Sciatic nerve (tissue), 2 donors: ENCODE measurements around the gene ONECUT2. TPM values are rescaled to one million over a fixed set of nuclear protein-coding genes. Genes with fewer than 3 reads are reported as not detected.
"Not testable (repeated sequence)": the region's sequence is repeated elsewhere in the genome, so short reads cannot be mapped to it uniquely, and the experiment has no call there.

Experiments
- ATAC-seq: fragments of 200-7000 bp; cut with Tn5 transposase; one replicate; pipeline ENCODE4 v1.9.1; 2020; ENCODE audit warnings: mild to moderate bottlenecking, moderate library complexity
- DNase-seq: peaks from one replicate; pipeline ENCODE4 v3.0.0-alpha.2; 2020; ENCODE audit warnings: low spot score
- intact Hi-C: fragments of 100-400 bp; cut with DNase I; formaldehyde crosslinking; loops from one replicate; pipeline ENCODE4 v1.14.2; 2022
- total RNA-seq: library from RNA; stranded (reverse); fragmentation: NEBNext Ultra II Directional; extraction: Animal tissue kit (Norgen Biotek cat#: 25700); gene quantifications from one replicate; pipeline ENCODE4 v1.2.1, GENCODE V29; 2021
- donor health status: DM: no; HTN: no; CAD: no.
- donor health status: DM: no; HTN: no; CAD: no.

The ONECUT2 gene
- not detected for total RNA-seq

DNA sequence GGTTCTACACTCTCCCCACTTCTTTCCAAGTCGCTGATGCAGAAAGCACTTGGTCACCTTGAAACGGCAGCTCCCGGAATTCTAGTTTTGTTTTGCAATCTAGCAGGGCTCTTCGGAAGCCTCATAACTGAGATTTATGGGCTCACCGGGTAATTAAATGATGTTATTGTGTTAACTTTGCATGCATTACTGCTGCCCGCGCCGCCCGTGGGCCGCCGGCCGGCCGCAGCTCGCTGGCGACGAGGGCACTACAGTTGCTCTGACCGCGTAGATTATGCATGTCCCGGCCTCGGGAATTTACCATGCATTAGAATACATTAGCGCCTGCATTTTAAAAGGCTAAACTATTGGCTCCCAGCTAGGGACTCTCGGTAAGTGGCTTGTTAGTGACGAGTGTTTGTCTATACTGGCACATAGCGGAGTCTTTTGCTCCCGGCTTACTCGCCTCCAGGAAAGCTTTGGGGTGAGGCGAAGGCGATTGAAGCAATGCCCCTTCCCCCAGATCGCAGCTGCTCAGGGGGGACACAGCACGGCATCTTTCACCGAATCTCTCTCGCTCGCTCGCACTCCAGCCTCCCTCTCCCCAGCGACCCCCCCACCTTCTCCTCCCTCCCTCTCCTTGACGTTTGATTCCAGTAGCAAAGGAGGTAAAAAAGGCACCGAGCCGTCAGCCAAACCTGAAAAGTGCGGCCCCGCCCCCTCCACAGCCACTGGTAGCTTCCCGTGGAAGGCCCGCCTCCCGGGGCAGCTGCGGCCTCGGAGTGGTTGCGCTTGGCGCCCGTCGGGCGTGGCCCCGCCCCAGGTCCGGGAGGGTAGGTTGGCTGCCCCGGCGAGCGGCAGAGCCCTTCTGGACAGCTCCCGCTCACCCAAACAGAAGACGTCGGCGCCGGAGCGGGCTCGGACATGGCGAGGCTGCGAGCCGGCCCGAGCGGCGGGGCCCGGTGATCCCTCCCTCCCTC, at the start of gene ONECUT2:
ONECUT2 (plus strand) TSS at position 839 of the 959 bp plus-strand sequence. CDS start 343 bp downstream, outside the sequence.
- peak; percentile 90 for DNase-seq
- ATAC-seq: peak; percentile 94
- intact Hi-C loops: no loop called here

- no peak for DNase-seq
Measured at GRCh38 chr18:57389271-57389670, 45.9 kb upstream of the ONECUT2 start.

DNA sequence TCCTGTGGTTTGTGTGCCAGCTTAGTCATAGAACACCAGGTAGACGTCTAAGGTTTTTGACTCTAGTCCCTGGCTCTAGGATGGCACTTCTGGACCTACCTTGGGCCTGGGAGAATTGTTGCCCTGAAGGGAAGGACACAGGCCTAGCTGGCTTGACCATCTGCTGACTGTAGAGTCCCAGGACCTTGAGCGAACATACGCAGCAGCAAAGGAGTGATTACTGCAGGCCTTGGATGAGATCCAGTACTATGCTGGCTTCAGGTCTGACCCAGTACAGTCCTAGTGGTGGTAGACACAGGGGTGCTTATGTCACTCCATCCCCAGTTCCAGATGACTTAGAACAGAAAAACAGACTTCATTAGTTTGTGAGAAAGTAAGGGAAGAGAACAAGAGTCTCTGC, 45.1 kb upstream of the ONECUT2 start:
- intact Hi-C loops: no loop called here
- ATAC-seq (no peak), DNase-seq (no peak)

More at GRCh38 chr18:57389271-57389670, 45.9 kb upstream of the ONECUT2 start:
- no peak for ATAC-seq
- intact Hi-C loops: no loop called here

DNA sequence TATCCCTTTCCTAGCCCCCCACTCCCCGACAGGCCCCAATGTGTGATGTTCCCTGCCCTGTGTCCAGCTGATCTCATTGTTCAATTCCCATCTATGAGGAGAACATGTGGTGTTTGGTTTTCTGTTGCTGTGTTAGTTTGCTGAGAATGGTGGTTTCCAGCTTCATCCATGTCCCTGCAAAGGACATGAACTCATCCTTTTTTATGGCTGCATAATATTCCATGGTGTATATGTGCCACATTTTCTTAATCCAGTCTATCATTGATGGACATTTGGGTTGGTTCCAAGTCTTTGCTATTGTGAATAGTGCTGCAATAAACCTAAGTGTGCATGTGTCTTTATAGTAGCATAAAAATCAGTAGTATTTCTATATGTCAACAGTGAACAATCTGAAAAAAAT, 40.4 kb upstream of the ONECUT2 start:
- intact Hi-C loops, DNase-seq, ATAC-seq: not testable (repeated sequence)

DNA sequence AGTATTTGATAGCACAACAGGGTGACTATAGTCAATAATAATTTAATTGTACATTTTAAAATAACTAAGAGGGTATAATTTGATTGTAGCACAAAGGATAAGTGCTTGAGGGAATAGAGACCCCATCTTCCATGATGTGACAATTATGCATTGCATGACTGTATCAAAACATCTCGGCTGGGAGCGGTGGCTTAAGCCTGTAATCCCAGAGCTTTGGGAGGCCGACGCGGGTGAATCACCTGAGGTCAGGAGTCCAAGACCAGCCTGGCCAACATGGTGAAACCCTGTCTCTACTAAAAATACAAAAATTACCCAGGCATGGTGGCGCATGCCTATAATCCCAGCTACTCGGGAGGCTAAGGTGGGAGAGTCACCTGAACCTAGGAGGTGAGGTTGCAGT, 38.3 kb upstream of the ONECUT2 start:
- ATAC-seq, DNase-seq, intact Hi-C loops: not testable (repeated sequence)

GRCh38 chr18:57397440-57398132, 37.6 kb upstream of the ONECUT2 start:
- no peak for ATAC-seq
- intact Hi-C loops: no loop called here
- DNase-seq: no peak

GRCh38 chr18:57404345-57404744, 30.8 kb upstream of the ONECUT2 start:
- intact Hi-C loops: no loop called here
- no peak for DNase-seq
- no peak for ATAC-seq

- intact Hi-C loops: no loop called here
- DNase-seq (no peak), ATAC-seq (no peak)
Measured at GRCh38 chr18:57409650-57410049, 25.5 kb upstream of the ONECUT2 start.

- intact Hi-C loops: no loop called here
- ATAC-seq (no peak), DNase-seq (no peak)
Measured at GRCh38 chr18:57410749-57411148, 24.4 kb upstream of the ONECUT2 start.

- ATAC-seq (no peak), DNase-seq (no peak)
- intact Hi-C loops: no loop called here
Measured at GRCh38 chr18:57416542-57416941, 18.6 kb upstream of the ONECUT2 start.

- ATAC-seq: no peak
- intact Hi-C loops: no loop called here
Measured at GRCh38 chr18:57422313-57422872, 12.8 kb upstream of the ONECUT2 start.

DNA sequence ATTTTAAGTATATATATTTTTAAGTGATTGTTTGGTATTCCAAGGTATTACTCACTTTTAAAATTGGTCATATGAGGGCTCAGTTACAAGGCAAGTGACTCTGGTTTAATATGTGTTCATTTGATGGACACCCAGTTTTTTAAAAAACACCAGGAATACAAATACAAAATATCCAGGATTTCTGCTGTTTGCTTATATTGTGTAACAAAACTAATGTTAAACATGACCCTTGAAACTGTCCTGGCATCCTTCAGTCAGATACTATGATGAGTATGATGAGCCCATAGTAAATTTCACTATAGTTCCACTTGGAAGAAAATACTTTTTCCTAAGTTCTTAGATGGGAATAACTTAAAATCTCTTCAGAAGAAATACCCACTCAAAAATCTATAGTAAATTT, 11.4 kb upstream of the ONECUT2 start:
- DNase-seq: no peak
- intact Hi-C loops: no loop called here
- no peak for ATAC-seq

More at GRCh38 chr18:57422313-57422872, 12.8 kb upstream of the ONECUT2 start:
- no peak for DNase-seq

DNA sequence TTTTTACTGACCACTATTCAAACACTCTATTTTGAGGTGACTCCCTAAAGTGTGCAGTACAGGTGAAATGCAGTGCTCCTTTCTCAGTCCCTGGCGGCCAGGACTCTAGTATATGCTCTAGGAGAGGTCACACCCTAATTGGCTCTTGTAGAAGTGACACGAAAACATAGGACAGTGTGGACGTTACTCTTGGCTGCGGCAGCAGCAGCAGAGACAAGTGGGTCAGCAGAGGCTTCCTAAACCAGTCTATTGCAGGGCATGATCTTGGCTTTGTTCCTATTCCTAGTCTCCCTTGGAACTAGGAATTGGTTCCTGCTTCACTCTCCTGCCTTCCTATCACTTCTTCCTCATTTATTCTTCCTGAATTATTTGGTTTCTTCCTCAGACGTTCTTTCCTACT, 10.1 kb upstream of the ONECUT2 start:
- DNase-seq: no peak
- no peak for ATAC-seq
- intact Hi-C loops: no loop called here

DNA sequence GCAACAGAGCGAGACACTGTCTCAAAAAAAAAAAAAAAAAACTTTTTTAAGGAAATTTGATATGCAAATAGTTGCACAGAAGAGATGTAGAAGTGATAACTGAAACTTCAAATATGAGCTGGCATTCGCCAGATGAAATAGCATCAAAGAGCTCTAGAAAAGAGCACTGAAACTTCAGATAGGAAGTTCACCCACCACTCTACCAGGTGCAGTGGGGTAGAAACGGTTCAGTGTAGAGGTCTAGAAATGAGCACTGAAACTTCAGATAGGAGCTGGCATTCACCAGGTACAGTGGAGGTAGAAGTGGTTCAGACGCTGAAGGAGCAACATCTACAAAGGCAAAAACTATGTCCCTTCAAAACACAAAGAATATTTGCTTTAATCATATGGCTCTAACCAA, 9.0 kb upstream of the ONECUT2 start:
- ATAC-seq (no peak), DNase-seq (no peak)

DNA sequence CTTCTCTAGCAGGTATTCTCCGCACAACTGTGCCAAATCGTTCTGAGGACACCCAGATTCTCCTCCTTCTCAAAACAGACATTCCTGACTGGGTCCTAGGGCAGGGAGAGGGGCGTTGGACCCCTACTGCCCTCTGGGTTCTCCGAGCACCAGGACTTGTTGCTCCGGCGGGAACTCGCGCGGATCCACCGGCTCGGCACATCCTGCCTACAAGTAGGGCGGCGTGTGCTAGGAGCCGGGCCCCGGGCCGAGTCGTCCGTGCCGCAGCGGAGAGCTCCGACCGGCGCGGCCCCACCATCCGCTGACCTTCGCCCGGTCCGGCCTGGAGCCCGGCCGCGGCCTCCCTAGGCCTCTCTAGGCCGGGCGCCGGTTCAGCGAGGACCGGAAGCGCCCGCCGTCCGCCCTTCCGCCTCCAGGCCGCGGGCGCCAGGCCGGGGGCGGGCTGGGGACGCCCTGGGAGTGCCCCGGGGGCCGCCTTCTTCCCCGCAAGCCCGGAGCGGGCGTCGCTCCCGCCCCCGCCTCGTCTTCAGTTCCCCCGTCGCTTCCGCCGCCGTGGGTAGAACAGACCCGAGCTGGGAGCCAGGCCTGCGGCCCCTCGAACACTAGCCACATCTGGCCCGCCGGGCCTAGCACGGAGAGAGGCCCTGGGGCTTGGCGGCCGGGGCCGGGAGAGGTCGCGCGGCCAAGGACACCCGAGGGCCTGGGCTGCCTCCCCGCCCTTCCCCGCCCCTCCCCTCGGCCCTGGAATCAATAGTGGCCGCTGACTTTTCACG, 7.6 kb upstream of the ONECUT2 start:
- no peak for DNase-seq
- intact Hi-C loops: no loop called here
- ATAC-seq: peak; percentile 26

More for the DNA sequence above, 9.0 kb upstream of the ONECUT2 start:
- intact Hi-C loops: no loop called here

DNA sequence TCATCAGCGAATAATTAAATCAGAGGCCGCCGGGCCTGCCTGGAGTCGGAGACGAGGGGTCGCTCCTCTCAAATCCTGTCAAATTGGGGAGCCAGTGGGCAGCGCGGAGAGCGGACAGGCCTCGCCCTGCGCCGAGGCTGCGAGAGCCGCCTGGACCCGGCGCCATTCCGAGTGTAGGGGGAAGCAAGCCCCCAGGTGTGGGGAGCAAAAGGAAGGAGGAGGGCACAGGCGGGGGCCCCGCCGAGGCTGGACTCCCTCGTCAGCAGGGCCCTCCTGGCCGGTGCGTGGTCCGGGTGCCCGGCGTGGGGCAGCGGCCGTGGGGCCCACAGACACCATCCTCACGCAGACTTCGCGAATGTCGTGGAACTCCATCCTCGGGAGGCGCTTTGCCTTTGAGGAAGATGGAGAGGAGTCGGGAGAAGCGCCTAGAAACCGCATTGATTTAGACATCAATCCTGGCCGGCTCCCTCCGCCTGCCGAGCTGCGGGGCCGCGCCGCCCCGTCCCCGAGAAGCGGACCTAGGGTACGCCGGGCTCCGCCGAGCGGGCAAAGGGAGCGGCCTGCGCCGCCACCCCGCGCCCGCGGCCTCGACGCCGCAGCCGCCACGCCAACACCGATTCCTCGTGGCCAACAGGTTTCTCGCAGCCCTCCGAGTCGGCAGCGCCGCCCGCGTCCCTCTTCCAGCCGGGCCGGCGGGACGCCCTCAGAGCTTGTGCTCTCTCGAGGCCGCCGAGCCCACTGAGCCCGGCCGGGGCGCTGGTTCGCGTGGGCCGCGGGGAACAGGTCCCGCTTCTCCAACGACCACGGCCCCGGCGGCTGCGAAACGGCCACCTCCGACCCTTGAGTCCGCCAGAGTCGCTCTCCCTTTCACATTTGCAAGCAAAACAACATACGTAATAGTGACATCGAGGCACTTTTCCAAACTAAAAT, 6.7 kb upstream of the ONECUT2 start:
- ATAC-seq (no peak), DNase-seq (no peak)
- intact Hi-C loops: no loop called here

DNA sequence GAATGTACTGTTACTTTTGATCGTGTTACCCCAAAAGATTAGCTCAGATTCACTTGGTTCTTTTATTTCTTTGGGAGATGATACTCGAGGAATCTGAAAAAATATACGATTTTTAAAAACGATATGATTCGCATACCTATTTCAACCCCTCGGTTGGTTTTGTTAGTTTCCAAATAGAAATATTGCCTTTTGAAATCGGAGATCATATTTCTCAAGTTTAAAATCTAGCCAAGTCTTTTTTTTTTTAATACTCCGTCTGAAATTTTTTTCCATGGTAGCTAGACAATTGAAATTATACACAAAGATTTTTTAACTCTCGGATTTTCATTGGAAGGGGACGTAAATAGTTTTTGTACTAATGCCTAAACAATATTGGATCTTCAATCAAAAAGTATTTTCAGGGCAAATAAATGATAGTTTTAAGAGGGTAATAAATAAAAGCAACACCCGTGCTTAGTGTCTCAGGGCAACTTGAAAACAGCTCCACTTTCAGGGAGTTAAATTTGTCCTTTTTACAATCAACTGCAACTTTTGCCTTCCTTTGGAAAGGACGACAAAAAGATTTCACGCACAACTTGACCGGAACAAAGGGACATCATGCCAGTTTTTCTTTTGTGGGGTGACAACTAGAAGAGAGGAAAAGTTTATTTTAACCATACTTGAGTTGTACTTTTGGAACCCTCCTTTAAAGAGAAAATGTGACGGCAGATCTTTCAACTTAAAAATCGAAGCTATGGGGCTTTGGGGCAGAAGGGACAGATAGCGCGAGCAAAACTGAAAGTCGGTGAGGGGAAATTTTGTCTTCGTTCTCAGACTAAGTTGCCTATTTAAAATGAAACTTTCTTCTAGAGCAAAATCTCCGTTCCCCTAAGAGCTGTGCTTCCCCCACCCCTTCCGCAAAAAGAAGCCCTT, 5.8 kb upstream of the ONECUT2 start:
- intact Hi-C loops: no loop called here
- no peak for DNase-seq
- ATAC-seq: no peak
